DLD1 (cell line): Measurements from ENCODE around the gene SEPTIN6.

Experiments
- in situ Hi-C: cut with HindIII; loops from 2 replicates; pipeline ENCODE4 v1.10.0; 2017; ENCODE audit warnings: low sequenced_read_pairs

SEPTIN6 gene

GRCh38 chrX:119693040-119693995, at the start of gene SEPTIN6:
Gene SEPTIN6 (minus strand): TSS chrX:119693168. CDS start chrX:119693105, 63 bp downstream.
- in situ Hi-C loops, result no loop called here

- in situ Hi-C loops, result no loop called here
Observed at GRCh38 chrX:119738742-119739141, 45.8 kb upstream of the SEPTIN6 start.

- in situ Hi-C loops, result no loop called here
Observed at GRCh38 chrX:119736206-119736764, 43.3 kb upstream of the SEPTIN6 start.

GRCh38 chrX:119735467-119735866, 42.5 kb upstream of the SEPTIN6 start:
- in situ Hi-C loops, result no loop called here

- in situ Hi-C loops, result no loop called here
Observed at GRCh38 chrX:119734897-119735339, 42.0 kb upstream of the SEPTIN6 start.

- in situ Hi-C loops, result no loop called here
Observed at GRCh38 chrX:119729408-119730201, 36.6 kb upstream of the SEPTIN6 start.

GRCh38 chrX:119728487-119728886, 35.5 kb upstream of the SEPTIN6 start:
- in situ Hi-C loops, result no loop called here

- in situ Hi-C loops, result no loop called here
Observed at GRCh38 chrX:119726900-119727555, 34.1 kb upstream of the SEPTIN6 start.

GRCh38 chrX:119721926-119722325, 29.0 kb upstream of the SEPTIN6 start:
- in situ Hi-C loops, result no loop called here

GRCh38 chrX:119721487-119721886, 28.5 kb upstream of the SEPTIN6 start:
- in situ Hi-C loops, result no loop called here

- in situ Hi-C loops, result no loop called here
Observed at GRCh38 chrX:119709630-119710029, 16.7 kb upstream of the SEPTIN6 start.

GRCh38 chrX:119708936-119709335, 16.0 kb upstream of the SEPTIN6 start:
- in situ Hi-C loops, result no loop called here

- in situ Hi-C loops, result no loop called here
Observed at GRCh38 chrX:119706616-119707015, 13.6 kb upstream of the SEPTIN6 start.

GRCh38 chrX:119698845-119699244, 5.9 kb upstream of the SEPTIN6 start:
- in situ Hi-C loops, result no loop called here

- in situ Hi-C loops, result no loop called here
Observed at GRCh38 chrX:119696251-119696890, 3.4 kb upstream of the SEPTIN6 start.

GRCh38 chrX:119695535-119696050, 2.6 kb upstream of the SEPTIN6 start:
- in situ Hi-C loops, result no loop called here

GRCh38 chrX:119694601-119695534, 1.9 kb upstream of the SEPTIN6 start:
- in situ Hi-C loops, result no loop called here

GRCh38 chrX:119693996-119694451, 1.1 kb upstream of the SEPTIN6 start:
- in situ Hi-C loops, result no loop called here
